ENCODE data around the gene PTGDS. TPM values are rescaled to one million over a fixed set of nuclear protein-coding genes. Genes with fewer than 3 reads are reported as not detected.

The PTGDS gene
- not detected for total RNA-seq

DNA sequence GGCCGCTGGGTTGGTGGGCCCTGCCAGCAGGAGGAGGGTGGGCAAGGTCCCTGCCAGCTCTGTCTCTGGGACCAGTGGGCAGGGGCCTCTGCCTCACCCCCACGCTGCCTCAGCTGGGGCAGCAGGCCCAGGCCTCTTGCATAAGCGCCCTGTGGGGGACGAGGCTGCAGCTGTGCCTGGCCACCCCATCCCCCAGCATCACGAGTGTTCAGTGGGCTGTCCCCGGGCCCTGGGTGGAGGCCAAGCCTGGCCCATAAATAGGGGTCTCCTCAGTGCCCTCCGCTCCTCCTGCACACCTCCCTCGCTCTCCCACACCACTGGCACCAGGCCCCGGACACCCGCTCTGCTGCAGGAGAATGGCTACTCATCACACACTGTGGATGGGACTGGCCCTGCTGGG, at the start of gene PTGDS:
PTGDS (plus strand) TSS at position 282 of the 400 bp plus-strand sequence; CDS start at position 357, 75 bp downstream.
- ATAC-seq: no peak
- no peak for DNase-seq (ENCODE audit: low spot score in 2 of 2)
- H3K27ac Mint-ChIP-seq: no peak within 1 kb of the TSS

DNA sequence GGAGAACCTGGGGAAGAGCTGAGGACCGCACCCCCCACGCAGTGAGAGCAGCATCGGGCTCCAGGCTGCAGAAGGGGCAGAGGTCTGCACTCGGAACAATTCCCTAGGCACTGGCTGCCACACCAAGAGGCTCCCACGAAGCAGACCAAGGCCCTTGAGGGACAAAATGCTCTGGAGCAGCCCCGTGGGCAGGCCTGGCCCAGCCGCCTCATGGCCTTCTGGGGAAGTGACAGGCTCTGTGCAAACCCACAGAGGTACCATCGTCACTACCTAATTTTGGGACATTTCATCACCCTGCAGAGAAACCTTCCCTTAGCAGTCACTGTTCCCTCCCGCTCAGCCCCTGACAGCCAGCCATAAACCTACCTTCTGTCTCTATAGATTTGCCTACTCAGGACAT, 48.7 kb upstream of the PTGDS start:
- Mint-ChIP-seq H3K9me3 (peaks cover 0 to 6% of the 10 kb centered on the region in 2 donors), H3K27ac (peak overlapping the region in 1 of 2 donors; percentile 75), H3K36me3 (peaks cover 9 to 20% of the 10 kb centered on the region in 2 donors)
- DNase-seq (ENCODE audit: low spot score in 2 of 2) (no peak), ATAC-seq (peak; percentile 14 to 36)

More for the DNA sequence above, at the start of gene PTGDS:
- H3K36me3 Mint-ChIP-seq: no peaks in the 10 kb centered on the region
- H3K9me3 Mint-ChIP-seq: no peaks in the 10 kb centered on the region

DNA sequence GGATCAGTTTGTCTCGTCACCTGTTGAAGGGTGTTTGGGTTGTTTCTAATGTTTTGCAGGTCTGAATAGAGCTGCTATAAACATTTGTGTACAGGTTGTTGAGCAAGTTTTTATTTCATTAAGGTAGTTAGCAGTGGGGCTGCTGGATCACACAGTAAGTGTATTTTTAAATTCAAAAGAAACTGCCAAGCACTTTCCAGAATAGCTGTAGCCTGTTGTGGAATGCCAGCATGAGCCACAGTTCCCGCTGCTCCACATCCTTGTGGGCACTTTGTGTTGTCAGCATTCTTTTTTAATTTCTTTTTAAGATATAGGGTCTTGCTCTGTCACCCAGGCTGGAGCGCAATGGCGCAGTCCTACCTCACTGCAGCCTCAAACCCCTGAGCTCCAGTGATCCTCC, 47.3 kb upstream of the PTGDS start:
- Mint-ChIP-seq H3K27ac (peak overlapping the region; percentile 31 to 47), H3K36me3 (peaks cover 9 to 20% of the 10 kb centered on the region in 2 donors)

DNA sequence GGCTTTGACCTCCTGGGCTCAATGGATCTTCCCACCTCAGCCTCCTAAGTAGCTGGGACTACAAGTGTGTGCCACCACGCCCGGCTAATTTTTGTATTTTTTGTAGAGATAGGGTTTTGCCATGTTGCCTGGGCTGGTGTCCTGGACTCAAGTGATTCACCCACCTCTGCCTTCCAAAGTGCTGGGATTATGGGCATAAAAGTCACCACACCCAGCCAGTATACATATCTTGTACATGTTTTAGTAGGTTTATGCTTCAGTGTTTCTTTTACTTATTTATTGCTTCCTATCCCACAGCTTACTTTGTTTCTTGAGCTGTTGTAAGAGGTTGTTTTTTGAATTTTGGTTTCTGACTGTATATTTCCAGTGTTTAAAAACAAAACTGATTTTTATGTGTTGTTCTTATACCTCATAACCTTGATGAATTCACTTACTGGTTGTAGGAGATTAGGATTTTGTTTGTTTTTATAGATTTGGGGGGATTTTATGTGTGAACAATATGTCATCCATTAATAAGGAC, 45.6 kb upstream of the PTGDS start:
- ATAC-seq (no peak), DNase-seq (ENCODE audit: low spot score in 2 of 2) (no peak)
- Mint-ChIP-seq H3K27ac (peak overlapping the region; percentile 12 to 14), H3K36me3 (peaks cover 9 to 20% of the 10 kb centered on the region in 2 donors), H3K9me3 (peaks cover 0 to 6% of the 10 kb centered on the region in 2 donors)

More for the DNA sequence above, 47.3 kb upstream of the PTGDS start:
- DNase-seq (ENCODE audit: low spot score in 2 of 2): no peak
- no peak for ATAC-seq
- peaks cover 0 to 6% of the 10 kb centered on the region in 2 donors for H3K9me3 Mint-ChIP-seq

DNA sequence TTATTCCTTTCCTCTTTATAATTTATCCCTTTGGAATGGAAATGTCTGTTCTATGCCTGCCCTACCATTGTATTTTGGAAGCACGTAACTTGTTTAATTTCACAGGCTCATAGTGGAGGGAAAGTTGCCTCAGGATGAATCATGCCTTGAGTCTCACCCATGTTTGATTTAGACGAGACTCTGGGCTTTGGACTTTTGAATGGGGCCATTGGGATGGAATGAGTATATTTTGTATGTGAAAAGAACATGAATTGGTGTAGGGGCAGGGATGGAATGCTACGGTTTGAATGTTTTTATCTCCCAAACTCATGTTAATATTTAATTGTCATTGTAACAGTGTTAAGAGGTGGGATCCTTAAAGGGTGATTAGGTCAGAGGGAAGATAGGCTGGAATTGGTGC, 43.0 kb upstream of the PTGDS start:
- Mint-ChIP-seq H3K36me3 (peaks cover 0 to 30% of the 10 kb centered on the region in 2 donors), H3K27ac (peak overlapping the region in 1 of 2 donors; percentile 53), H3K9me3 (peaks cover 0 to 6% of the 10 kb centered on the region in 2 donors)
- ATAC-seq: no peak
- DNase-seq (ENCODE audit: low spot score in 2 of 2): no peak

DNA sequence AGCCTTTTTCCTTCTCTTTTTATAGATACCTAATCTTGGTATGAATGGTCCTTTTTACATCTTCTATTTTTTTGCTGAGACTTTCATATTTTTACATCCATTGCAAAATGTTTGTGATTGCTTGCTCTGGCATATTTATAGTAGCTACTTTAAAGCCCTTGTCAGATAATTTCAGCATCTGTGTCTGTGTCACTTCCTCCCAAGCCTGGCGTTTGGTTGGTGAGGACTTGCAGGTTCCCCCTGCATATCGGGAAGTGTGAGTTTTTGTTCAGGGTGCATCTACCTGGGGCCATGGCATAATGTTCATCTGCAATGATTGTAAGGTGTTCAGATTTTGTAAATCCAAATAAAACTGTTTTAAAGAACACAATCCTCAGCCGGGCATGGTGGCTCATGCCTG, 41.7 kb upstream of the PTGDS start:
- H3K36me3 Mint-ChIP-seq: peaks cover 0 to 34% of the 10 kb centered on the region in 2 donors
- peaks cover 0 to 6% of the 10 kb centered on the region in 2 donors for H3K9me3 Mint-ChIP-seq
- no peak for ATAC-seq
- no peak overlapping the region for H3K27ac Mint-ChIP-seq
- DNase-seq (ENCODE audit: low spot score in 2 of 2): no peak

DNA sequence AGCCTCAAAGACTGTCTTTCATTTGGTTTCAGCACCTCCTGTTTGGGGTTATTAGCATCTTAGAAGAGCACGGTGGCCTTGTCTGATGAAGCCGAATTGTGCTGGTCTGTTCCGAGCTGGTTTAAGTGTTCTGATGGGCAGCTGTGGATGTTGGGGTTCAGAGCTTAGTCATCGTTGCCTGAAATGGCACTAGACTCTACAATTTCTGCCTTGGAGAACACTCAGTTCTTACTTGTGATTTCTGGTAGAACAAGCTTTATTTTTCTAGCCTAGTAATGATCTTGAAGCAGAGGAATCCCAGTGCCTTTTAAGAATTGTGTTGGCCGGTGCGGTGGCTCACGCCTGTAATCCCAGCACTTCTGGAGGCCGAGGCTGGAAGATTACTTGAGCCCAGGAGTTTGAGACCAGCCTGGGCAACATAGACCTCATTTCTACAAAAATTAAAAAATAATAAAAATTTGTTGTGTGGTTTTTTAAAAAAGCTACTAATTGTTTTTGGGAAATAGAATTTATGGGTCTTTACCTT, 40.6 kb upstream of the PTGDS start:
- Mint-ChIP-seq H3K27ac (no peak overlapping the region), H3K36me3 (peaks cover 7 to 28% of the 10 kb centered on the region in 2 donors)

DNA sequence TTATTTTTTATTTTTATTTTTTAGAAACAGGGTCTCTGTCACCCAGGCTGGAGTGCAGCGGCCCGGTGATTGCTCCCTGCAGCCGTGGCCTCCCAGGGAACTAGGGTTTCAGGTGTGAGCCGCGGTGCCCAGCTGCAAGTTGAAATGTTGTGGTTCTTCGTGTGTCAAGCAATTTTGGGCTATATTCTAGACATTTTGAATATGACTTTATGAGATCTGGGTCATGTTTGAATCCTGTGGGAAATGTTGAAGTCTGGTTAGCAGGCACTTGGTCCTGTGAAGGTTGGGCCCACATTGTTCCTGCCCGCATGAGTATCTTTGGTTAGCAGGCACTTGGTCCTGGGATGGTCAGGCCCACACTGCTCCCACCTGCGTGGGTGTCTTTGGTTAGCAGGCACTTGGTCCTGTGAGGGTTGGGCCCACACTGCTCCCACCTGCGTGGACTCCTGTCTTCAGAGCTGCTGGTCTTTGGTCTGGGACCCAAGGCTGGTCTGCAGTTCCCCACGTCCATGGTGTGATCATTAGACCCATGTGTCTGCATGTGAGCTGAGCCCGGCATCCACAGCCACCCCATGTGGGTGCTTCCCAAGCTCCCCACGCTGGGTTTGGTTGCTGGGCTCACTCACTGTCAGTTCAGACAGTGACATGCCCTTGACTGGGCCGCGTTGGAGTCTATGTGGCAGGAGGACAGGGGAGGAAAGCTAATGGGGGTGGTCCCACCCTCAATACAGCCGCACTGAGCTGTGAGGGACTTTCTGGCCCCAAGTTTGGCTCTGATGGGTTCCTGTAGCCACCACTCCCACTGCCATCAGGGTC, 39.9 kb upstream of the PTGDS start:
- Mint-ChIP-seq H3K27ac (no peak overlapping the region), H3K36me3 (peaks cover 11 to 22% of the 10 kb centered on the region in 2 donors), H3K9me3 (peaks cover 0 to 6% of the 10 kb centered on the region in 2 donors)
- DNase-seq (ENCODE audit: low spot score in 2 of 2): no peak
- ATAC-seq: no peak

More for the DNA sequence above, 40.6 kb upstream of the PTGDS start:
- DNase-seq (ENCODE audit: low spot score in 2 of 2) (no peak), ATAC-seq (no peak)
- H3K9me3 Mint-ChIP-seq: peaks cover 0 to 6% of the 10 kb centered on the region in 2 donors

DNA sequence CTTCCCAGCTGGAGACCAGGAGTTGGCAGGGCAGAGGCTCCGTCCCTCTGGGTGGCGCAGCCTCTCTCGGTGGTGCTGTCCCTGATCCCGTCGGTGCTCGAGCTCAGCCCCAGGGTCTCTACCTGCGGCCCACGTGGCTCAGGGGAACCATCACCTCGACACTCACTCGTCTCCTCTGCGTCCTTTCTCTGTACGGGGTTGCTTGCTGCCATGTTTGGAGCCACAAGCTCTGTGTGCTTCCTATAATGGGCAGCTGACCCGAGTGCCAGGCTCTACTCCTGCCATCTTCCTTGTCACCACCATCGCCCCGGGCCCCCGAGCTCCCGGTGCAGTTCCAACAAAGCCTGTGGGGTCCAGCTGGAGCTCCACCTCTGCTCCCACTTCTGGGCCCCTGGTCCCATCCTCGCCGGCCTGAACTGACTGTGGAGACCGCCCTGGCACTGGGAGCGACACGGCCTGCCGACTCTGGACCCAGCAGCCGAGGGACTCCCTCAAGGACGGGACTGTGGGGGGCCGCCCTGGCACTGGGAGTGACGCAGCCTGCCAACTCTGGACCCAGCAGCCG, 37.8 kb upstream of the PTGDS start:
- peak overlapping the region; percentile 32 to 85 for H3K27ac Mint-ChIP-seq
- no peak for DNase-seq (ENCODE audit: low spot score in 2 of 2)

DNA sequence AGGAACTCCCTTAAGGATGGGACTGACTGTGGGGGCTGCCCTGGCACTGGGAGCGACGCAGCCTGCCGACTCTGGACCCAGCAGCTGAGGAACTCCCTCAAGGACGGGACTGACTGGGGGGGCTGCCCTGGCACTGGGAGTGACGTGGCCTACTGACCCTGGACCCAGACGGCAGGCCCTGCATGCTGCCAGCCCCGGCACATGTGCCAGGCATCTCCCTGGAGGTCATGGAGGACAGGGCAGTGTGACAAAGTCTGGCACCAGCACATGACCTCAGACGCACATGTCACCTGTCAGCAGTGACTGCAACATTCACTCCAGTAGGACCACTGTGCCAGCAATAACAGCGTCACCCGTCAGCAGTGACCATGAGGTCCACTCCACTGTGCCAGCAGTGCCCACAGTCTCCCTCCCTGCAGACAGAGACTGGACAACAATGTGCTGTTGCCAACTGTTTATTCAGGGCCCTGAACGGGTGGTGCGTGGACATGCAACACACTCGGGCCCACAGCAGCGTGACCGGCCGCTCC, 37.2 kb upstream of the PTGDS start:
- no peak for ATAC-seq
- H3K9me3 Mint-ChIP-seq: no peaks in the 10 kb centered on the region
- peak overlapping the region in 1 of 2 donors; percentile 32 for H3K27ac Mint-ChIP-seq
- peaks cover 11 to 14% of the 10 kb centered on the region in 2 donors for H3K36me3 Mint-ChIP-seq
- DNase-seq (ENCODE audit: low spot score in 2 of 2): no peak

More for the DNA sequence above, 37.8 kb upstream of the PTGDS start:
- no peaks in the 10 kb centered on the region for H3K9me3 Mint-ChIP-seq
- ATAC-seq: no peak
- H3K36me3 Mint-ChIP-seq: peaks cover 11 to 14% of the 10 kb centered on the region in 2 donors

DNA sequence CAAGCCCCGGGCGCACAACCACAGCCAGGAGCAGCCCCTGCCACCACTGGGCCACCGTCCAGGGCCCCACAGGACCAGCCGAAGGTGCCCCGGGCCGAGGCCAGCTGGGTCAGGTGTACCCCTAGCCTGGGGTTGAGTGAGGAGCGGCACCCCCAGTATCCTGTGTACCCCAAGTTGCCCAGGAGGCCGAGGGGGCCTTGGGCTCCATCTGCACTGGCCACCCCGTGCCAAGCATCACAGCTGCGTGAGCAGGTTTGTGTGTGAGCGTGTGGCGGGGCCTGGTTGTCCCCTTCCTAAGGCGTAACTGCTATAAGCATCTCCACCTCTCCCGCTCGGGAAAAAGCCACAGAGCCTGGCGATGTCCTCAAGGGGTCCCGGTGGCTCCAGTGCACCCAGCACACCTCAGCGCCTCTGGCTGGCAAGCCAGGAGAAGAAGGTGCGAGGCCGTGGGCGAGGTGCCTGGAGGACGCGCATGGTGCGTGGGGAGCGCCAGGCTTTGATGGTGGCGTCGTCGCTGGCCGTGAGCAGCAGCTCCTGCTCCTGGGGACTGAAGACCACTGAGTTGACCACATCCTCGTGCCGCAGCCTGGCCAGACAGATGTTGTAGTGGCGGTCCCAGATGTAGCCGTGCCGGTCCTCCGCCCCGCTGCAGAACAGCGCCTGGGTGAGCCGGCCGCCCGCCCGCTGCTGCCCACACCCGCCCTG, 36.6 kb upstream of the PTGDS start:
- H3K9me3 Mint-ChIP-seq: no peaks in the 10 kb centered on the region
- no peak for ATAC-seq

DNA sequence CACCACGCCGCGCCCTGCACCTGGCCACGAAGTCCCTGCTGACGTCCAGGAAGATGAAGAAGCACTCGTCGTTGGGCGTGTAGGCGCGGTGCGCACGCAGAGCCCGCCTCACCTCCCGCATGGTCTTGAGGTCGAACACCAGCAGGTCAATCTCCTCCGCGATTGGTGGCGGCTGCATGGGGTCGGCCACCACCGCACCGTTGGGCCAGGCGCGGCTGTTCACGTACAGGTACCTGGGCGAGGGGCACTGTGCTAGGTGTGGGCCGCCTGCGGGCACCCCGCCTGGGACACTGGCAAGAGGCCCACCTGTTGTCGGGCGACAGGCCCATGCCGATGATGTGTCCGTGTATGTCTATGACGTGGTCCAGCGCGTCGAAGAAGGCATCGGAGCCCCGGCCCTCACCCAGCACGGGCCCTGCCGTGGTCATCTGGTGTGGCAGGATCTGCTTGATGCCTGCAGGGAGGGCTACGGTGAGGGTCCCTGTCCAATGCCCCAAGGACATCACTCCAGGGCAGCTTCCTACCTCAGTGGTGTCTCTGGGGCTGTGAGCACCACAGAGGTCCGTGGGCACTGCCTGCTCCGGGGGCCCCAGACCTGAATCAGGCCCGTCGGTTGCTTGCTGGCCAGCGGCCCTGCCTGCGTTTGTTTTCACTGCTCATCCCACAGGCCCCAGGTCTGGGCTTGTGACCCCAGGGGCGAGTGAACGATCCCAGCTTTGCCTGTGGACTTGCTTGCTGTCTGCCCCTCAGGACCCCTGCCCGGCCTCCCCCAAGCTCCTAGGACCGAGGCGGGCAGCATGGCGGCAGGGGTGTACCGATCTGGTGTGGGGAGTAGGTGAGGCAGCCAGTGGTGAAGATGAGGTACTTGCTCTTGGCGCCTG, 35.8 kb upstream of the PTGDS start:
- H3K9me3 Mint-ChIP-seq: no peaks in the 10 kb centered on the region
- DNase-seq (ENCODE audit: low spot score in 2 of 2) (no peak), ATAC-seq (no peak)
- H3K27ac Mint-ChIP-seq: peak overlapping the region in 1 of 2 donors; percentile 52
- peaks cover 11 to 14% of the 10 kb centered on the region in 2 donors for H3K36me3 Mint-ChIP-seq

More for the DNA sequence above, 36.6 kb upstream of the PTGDS start:
- no peak overlapping the region for H3K27ac Mint-ChIP-seq
- DNase-seq (ENCODE audit: low spot score in 2 of 2): no peak
- peaks cover 11 to 14% of the 10 kb centered on the region in 2 donors for H3K36me3 Mint-ChIP-seq

DNA sequence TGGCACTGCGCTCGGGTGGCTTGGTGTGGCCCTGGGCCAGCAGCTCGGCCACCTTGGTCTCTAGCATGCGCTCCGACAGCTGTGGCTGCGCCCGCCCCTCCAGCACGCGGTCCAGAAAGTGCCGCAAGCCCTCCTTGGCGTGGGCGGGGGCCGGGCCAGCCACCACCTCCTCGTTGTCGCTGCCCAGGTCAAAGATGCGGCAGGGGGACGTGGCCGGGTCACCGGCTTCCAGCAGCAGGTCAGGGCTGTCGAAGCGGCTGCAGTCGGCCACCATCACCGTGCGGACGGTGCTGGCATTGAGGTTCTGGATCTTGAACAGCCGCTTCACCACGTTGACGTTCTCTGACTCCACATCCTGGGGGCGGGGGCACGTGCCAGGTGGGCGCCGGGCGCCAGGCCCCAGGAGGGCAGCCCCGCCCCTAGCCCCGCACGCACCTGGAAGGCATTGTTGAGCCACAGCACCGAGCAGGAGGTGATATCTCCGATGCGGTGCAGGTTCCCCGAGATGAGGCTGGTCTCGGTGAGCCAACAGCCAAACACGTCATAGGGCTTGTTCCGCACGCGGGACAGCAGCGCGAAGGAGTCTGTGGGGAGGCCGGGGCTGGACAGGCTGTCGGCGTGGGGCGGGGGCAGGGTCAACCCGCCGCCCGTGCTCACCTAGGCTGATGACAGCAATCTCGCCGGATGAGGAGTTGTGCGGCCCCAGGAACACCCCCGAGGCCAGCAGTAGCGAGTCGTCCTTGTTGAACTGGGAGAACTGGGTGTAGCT, 35.0 kb upstream of the PTGDS start:
- peak overlapping the region in 1 of 2 donors; percentile 52 for H3K27ac Mint-ChIP-seq
- DNase-seq (ENCODE audit: low spot score in 2 of 2) (no peak), ATAC-seq (no peak)
- H3K36me3 Mint-ChIP-seq: peaks cover 11 to 14% of the 10 kb centered on the region in 2 donors
- no peaks in the 10 kb centered on the region for H3K9me3 Mint-ChIP-seq

DNA sequence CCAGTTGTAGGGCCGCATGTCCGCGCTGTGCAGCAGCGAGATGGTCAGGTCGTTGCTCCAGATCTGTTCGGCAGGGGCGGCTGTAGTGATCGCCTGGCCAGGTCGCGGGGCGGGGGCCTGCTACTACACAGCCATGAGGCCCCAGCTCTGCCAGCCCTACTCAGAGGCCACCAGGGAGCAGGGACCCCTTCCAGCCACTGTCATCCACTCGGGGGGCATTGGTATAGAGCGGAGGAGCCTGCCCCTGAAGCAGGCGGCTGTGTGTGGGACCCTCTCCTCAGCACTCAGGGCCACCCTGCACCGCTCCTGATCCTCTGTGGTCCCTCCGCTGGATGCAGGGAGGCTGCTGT, 34.4 kb upstream of the PTGDS start:
- Mint-ChIP-seq H3K36me3 (peaks cover 11 to 14% of the 10 kb centered on the region in 2 donors), H3K27ac (no peak overlapping the region), H3K9me3 (no peaks in the 10 kb centered on the region)
- DNase-seq (ENCODE audit: low spot score in 2 of 2): no peak
- ATAC-seq: no peak

Measured in activated naive CD4-positive, alpha-beta T cell treated with anti-CD3 and anti-CD28 coated beads, Interleukin-2, amount 50 U/mL, for 72 hours (primary cell).